GM18511 (cell line): ENCODE data around the gene LRFN2.

Experiments
- ATAC-seq: cut with Tn5 transposase; IDR thresholded peaks from one replicate; pipeline ENCODE4 v1.9.1; 2021; ENCODE audit warnings: mild to moderate bottlenecking, moderate library complexity; ENCODE audit not compliant: unreplicated experiment

LRFN2 gene

DNA sequence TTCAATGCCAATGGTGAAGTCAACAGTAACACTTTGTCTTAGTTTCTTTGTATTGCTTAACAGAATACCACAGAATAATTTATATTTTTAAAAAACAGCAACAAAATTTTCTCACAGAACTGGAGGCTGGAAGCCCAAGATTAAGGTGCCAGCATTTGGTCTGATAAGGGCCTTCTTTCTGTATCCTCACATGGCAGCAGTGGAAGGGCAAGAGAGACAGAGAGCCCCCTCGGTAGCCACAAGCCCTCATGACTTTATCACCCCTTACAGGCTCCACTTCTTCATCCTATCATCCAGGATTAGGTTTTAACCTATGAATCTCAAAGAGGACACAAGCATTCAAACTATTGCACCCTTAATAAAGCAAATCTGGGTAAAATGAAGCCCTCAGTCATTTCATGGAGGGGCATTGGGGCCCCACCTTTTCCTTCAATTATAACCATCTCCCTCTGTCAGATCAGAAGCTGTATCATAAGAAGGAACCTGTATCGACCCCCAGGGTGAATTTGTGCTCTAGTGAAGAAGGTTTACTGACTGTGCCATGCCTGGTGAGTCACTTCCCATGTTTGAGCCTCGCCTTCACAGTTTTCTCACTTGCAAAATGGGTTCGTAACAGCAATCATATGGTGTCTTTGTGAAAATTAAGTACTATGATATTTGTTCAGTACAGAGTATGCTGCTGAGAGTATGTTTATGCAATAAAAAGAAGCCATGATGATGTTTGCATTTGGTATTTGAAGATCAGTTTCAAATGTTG lies 178.2 kb downstream of the LRFN2 start:
- no peak for ATAC-seq

GRCh38 chr6:40407239-40407638 lies 179.9 kb downstream of the LRFN2 start:
- ATAC-seq, result no peak

DNA sequence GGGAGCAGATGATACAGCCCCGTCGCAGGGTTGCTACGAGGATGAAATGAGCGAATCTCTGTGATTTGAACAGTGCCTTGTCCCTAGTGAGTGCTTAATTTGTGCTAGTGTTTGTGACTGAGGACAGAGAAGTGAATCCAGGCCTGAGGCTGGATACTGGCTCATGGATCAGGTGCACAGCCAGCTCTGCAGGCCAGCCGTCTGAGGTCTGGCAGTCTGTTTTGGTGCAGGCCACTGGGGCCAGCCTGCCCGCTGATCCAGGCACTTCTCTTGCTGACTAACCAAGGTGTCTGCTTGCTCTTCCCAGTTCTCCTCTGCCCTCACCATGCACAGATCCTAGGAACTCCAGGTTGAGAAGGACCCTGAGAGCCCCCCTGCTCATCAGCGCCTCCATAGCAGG lies 181.0 kb downstream of the LRFN2 start:
- ATAC-seq, result no peak

- ATAC-seq, result no peak
These were observed 186.4 kb downstream of the LRFN2 start for GRCh38 chr6:40400738-40401137.

DNA sequence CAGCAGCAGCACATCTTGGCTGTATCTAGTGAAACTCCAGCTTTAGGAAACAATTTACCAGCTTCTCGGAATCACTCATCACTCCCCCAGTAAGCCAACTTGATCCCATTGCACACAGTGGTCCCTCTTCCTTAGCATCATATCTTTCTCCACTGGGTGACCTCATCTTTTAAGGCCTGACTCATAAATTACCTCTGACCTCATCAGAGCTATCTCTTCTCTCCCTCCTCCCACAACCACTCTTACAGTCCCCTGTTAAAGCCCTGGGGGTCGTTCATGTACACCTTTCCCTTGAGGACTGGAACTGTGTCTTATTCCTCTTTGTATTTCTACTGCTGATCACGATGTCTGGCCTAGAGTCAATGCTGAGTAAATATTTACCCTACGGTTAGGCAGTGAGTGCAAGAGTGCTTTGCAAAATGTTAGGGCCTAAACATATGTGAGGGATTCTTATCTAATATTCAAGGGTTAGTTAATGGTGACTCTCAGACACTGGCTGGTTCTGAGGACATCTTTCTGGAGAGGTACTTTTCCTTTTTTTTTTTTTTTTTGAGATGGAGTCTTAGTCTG lies 187.2 kb downstream of the LRFN2 start:
- no peak for ATAC-seq

- no peak for ATAC-seq
These were observed 188.2 kb downstream of the LRFN2 start for GRCh38 chr6:40398810-40399477.

DNA sequence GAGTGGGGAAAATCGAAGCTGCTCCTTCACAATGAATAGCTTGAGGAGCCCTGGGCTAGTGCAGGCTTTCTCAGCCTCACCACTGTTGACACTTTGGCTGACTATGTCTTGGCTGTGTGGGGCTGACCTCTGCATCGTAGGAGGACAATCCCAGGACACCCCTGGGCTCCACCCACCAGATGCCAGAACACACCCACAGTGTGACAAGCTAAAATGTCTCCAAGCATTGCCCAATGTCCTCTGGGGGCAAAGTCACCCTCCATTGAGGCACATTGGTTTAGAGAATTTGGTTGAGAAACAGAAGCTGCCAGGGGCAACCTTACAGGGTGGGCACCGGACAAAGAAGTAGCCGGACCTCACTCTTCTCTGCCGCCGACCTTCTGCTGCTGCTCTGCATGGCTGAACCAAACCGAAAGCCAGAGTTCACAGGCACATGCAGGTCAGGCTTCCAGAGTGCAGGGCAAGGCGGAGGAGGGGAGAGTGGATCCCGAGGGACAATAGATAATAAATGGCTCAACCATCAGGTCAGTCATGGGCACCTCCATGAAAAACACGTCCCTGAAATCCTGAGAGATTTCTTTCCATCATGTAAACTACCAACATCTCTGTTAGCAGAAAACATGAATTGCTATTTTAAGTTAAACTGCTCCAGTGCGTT lies 189.0 kb downstream of the LRFN2 start:
- no peak for ATAC-seq

- no peak for ATAC-seq
These were observed 189.7 kb downstream of the LRFN2 start for GRCh38 chr6:40397287-40398033.

DNA sequence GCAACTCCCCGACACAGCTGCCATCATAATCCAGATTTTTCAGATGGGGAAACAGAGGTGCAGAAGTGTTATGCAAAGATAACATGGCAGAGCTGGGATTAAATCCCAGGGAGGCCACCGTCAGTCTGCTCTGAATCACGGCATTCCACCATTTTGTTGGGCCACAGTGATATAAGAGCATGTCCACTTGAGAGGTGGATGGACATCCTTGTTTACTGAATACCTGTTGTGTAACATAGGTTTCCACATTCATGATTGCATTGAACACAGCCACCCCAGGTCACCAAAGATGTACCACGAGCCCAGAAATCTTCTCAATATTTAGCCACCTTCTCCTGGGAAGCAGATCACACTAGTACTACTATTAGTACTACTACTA lies 191.5 kb downstream of the LRFN2 start:
- no peak for ATAC-seq

DNA sequence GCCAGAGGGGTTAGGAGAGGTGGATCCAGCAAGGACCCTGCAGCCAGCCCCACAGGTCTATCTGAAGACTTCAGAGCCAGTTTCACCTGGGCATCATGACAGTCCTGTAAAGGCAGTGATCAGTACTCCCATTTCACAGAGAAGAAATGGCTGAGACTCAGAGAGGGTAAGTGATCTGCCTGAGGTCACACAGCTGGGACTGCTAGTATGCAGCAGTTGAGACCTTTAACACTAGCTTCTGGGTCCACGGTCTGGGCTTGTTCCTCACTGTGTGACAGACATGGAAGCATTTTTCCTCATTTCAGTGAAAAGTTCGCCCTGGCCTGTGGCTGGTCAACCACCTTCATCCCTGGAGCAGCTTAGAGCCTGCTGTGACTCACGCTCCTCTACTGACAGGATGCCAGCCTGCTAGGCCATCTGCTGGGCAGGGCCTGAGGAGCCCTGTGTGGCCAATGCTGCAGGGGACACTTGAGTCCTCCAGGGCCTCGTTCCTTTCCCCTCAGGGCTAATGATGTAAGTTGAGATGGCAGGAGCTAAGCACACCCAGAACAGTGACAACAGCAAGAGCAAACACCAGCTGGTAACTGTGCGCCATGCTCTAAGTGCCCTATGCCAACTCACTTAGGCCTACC lies 192.0 kb downstream of the LRFN2 start:
- no peak for ATAC-seq

GRCh38 chr6:40394381-40394780 lies 192.8 kb downstream of the LRFN2 start:
- ATAC-seq, result no peak

DNA sequence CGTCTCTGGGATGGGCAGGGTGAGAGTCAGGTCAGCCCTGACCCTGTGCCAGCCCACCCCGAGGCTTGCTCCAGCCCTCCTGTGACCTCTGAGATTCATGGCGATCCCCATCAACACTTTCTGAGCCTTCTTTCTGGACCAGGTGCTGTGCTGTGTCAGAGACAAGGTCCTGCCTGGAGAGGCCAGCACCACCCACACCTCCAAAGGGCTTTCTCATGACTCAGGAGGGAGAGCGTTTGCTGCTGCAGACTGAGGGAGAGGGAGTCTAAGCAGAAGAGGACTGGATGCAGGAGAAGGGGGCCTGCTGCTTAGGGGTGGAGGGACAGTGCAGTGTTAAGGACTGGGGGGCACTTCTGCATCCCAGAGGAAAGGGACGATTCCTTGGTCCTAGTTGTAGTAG lies 193.5 kb downstream of the LRFN2 start:
- no peak for ATAC-seq

GRCh38 chr6:40392589-40392988 lies 194.6 kb downstream of the LRFN2 start:
- no peak for ATAC-seq

DNA sequence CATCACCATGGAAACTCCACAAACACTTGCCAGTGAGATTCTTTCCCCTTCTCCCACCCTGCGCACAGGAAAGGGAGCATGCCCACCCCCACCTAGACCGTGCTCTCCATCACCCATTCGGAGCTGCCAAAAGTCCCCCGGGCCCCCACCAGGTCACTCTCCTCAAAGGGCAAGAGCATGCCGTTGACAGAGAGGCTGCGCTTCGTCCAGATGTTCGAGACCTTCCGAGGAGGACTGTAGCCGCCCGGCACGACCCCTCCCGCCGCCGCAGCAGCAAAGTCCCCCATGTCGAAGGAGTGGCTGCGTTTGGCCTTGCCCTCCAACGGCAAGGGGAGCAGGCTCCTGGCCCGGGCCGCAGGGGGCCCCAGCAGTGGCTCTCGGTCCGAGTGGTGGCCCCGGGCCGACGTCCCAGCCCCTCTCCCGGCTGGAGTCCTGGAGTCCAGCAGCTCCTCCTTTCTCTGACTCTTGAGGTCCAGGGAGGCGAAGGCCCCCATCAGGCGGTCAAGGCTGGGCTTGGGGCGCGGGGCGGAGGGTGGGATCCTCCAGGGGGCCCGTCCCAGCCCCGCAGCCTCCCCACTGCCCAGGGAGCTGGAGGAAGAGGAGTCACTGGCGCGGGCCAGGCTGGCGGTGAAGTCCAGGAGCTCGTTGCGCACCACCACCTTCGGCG lies 195.2 kb downstream of the LRFN2 start:
- ATAC-seq, result no peak

GRCh38 chr6:40391086-40391485 lies 196.1 kb downstream of the LRFN2 start:
- ATAC-seq, result no peak

- ATAC-seq, result no peak
These were observed 196.9 kb downstream of the LRFN2 start for GRCh38 chr6:40390144-40390800.

DNA sequence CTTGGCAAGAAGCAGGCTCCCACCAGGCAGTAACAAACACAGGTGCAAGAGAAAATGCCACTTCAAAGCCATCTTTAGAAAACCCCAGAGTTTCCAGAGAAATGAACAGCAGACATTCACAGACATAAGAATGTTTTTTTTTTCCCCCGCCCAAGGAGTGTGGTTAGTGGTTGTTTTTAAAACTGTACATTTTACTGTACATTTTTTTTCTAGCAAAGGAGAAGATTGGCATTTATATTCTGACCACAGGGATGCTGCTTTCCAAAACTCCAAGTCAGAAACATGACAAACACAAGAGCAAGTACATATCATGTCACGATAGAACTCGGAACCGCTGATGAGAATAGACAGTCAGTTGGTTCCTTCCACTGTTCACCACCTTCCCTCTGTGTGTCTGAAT lies 197.9 kb downstream of the LRFN2 start:
- ATAC-seq, result no peak

DNA sequence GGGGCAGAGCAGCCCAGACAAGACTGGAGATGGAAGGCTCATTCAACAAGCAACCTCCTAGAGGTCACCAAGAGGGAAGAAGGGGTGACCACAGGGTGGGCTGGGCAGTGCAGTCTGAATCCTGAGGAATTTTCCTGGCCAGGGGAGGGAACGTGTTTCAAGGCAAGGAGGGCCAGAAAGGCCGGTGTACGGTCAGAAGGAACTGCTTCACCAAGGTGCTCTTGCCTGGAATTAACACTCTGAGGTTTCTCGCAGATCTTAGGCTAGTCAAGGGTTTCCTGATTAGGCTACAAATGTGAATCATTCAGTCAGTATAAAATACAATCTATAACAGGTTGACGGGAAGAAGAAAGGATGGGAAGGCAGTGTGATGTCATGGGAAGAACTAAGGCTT lies 199.3 kb downstream of the LRFN2 start:
- ATAC-seq, result no peak

DNA sequence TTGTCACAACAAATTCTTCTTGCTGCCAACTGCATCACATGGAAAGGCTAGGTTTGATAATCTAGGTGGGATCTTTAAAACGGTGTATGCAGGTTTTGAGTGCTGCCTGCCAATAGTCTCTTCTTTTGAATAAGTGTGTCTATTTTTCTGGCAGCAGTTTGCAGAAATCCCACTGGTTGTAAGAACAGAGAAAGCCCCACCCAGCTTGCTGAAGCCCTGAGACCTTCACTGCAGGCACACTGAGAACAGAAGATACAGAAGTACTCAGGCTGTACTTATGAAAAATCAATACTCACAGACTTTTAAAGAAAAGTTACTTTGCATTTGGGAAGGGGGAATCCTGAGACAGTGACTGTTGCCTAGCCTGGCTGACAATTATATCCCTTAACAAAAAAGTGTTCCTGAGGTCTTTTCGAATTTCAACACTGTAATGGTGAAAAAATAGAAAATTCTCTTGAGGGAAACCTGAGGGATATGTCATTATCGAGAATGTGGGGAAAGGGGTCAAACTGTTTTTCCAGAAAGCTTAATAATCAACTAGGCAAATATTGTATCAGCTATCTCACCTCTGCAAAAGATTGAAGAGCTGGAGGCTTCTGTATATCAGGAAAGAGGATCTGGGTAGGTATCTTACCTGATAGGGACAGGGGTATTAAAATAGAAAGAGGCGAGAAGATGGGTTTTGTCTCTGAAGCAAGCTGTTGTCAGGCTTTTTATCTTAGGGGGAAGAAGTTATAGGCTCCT lies 199.9 kb downstream of the LRFN2 start:
- no peak for ATAC-seq
